DMS79 (cell line): ENCODE results near the gene TPP2.

Source experiments
- DNase-seq: peaks from one replicate; lab custom pipeline; 2025; lab: John Stamatoyannopoulos, UW

The TPP2 gene

GRCh38 chr13:102657630-102658029, 60.8 kb downstream of the TPP2 start:
- DNase-seq, result no peak

GRCh38 chr13:102658660-102659059, 61.9 kb downstream of the TPP2 start:
- DNase-seq, result peak; percentile 93

- DNase-seq, result no peak
Observed at GRCh38 chr13:102659168-102659713, 62.5 kb downstream of the TPP2 start.

- DNase-seq, result no peak
Observed at GRCh38 chr13:102667023-102667422, 70.2 kb downstream of the TPP2 start.

GRCh38 chr13:102667911-102668310, 71.1 kb downstream of the TPP2 start:
- DNase-seq, result no peak

GRCh38 chr13:102670130-102670529, 73.3 kb downstream of the TPP2 start:
- no peak for DNase-seq

GRCh38 chr13:102675115-102675514, 78.3 kb downstream of the TPP2 start:
- no peak for DNase-seq

- DNase-seq, result peak; percentile 37
Observed at GRCh38 chr13:102677122-102677521, 80.3 kb downstream of the TPP2 start.

- peak; percentile 62 for DNase-seq
Observed at GRCh38 chr13:102678339-102679107, 81.7 kb downstream of the TPP2 start.

- DNase-seq, result no peak
Observed at GRCh38 chr13:102679449-102680132, 82.8 kb downstream of the TPP2 start.

GRCh38 chr13:102680133-102680717, 83.4 kb downstream of the TPP2 start:
- no peak for DNase-seq

- no peak for DNase-seq
Observed at GRCh38 chr13:102680842-102681740, 84.3 kb downstream of the TPP2 start.

GRCh38 chr13:102682211-102682610, 85.4 kb downstream of the TPP2 start:
- no peak for DNase-seq

GRCh38 chr13:102682727-102683126, 85.9 kb downstream of the TPP2 start:
- DNase-seq, result no peak

- no peak for DNase-seq
Observed at GRCh38 chr13:102683637-102684036, 86.9 kb downstream of the TPP2 start.

GRCh38 chr13:102686024-102686423, 89.2 kb downstream of the TPP2 start:
- no peak for DNase-seq

GRCh38 chr13:102687520-102687919, 90.7 kb downstream of the TPP2 start:
- no peak for DNase-seq

GRCh38 chr13:102688306-102688973, 91.7 kb downstream of the TPP2 start:
- no peak for DNase-seq

GRCh38 chr13:102690883-102691282, 94.1 kb downstream of the TPP2 start:
- no peak for DNase-seq

GRCh38 chr13:102692491-102692826, 95.7 kb downstream of the TPP2 start:
- no peak for DNase-seq

- no peak for DNase-seq
Observed at GRCh38 chr13:102693250-102693649, 96.5 kb downstream of the TPP2 start.
